PFSK-1 (cell line): Measurements from ENCODE around the gene CENPM.

Experiments
- POLR2AphosphoS5 ChIP-seq: IDR thresholded peaks from 2 replicates; pipeline ENCODE4 v1.6.1; 2012; ENCODE audit warnings: low read depth, mild to moderate bottlenecking, control low read depth, low read length, moderate library complexity
- REST ChIP-seq, 2 experiments: IDR thresholded peaks; 2 replicates each; pipeline versions ENCODE4 v1.6.1 to v1.8.0; 2011 to 2012; ENCODE audit warnings: low read depth in 2 of 2, low read length in 2 of 2, control low read depth in 1 of 2, inconsistent platforms in 1 of 2, mild to moderate bottlenecking in 1 of 2, moderate library complexity in 1 of 2; ENCODE audit not compliant: insufficient read depth in 1 of 2
- SIN3A ChIP-seq: IDR thresholded peaks from 2 replicates; pipeline ENCODE4 v1.6.1; 2012; ENCODE audit warnings: mild to moderate bottlenecking, low read length, moderate library complexity, borderline replicate concordance; ENCODE audit not compliant: insufficient read depth
- TAF1 ChIP-seq: IDR thresholded peaks from 2 replicates; pipeline ENCODE4 v1.6.1; 2012; ENCODE audit warnings: low read length, control low read depth, borderline replicate concordance; ENCODE audit not compliant: insufficient read depth

- TF ChIP-seq POLR2AphosphoS5 (no peak), SIN3A (no peak), REST (IDR thresholded peaks at IDR 0.05; ENCODE audit: insufficient read depth in 1 of 2, low read depth in 2 of 2, low read length in 2 of 2) (no peak), TAF1 (no peak)
Measured at GRCh38 chr22:41971431-41971830, 24.5 kb upstream of the CENPM start.
